GM04503 (cell line): ENCODE data around the gene SLCO4C1.
"Not testable (repeated sequence)": the region's sequence is repeated elsewhere in the genome, so short reads cannot be mapped to it uniquely, and the experiment has no call there.

Source experiments
- DNase-seq: peaks from one replicate; pipeline ENCODE4 v3.0.0-alpha.2; 2012; ENCODE audit warnings: low read depth

Gene SLCO4C1, protein sequence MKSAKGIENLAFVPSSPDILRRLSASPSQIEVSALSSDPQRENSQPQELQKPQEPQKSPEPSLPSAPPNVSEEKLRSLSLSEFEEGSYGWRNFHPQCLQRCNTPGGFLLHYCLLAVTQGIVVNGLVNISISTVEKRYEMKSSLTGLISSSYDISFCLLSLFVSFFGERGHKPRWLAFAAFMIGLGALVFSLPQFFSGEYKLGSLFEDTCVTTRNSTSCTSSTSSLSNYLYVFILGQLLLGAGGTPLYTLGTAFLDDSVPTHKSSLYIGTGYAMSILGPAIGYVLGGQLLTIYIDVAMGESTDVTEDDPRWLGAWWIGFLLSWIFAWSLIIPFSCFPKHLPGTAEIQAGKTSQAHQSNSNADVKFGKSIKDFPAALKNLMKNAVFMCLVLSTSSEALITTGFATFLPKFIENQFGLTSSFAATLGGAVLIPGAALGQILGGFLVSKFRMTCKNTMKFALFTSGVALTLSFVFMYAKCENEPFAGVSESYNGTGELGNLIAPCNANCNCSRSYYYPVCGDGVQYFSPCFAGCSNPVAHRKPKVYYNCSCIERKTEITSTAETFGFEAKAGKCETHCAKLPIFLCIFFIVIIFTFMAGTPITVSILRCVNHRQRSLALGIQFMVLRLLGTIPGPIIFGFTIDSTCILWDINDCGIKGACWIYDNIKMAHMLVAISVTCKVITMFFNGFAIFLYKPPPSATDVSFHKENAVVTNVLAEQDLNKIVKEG

DNA sequence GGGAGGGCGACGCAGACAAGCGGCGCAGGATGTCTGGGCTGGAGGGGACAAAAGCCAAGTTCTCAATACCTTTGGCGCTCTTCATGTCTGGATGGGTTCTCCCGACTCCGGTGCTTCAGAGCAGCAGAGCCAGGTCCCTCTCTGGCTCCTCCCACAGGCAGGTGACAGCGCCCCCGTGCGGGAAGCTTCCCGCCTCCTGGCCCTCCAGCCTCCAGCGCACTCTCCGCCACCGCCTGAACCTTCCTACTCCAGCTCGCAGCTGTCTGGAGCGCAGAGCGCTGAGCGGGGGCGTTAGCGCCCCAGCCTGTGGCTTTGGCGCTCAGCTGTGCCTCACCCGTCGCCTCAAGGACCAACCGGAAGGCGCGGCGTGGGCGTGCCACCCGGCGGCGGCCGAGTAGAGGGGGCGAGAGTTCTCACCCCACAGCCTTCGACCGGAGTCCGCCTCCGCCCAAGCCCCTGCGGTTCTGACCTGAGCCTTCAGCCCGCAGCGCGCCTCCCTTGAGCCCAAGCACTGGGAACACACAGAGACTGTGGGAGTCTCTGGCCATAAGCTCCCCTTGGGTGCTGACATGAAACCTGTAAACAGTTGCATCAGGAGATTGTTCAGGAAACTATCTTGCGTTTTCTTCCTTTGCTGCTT is at the start of gene SLCO4C1:
TSS of gene SLCO4C1 (minus strand) at position 107 of the 640 bp plus-strand sequence. CDS start at position 85, 22 bp downstream.
- DNase-seq = no peak

DNA sequence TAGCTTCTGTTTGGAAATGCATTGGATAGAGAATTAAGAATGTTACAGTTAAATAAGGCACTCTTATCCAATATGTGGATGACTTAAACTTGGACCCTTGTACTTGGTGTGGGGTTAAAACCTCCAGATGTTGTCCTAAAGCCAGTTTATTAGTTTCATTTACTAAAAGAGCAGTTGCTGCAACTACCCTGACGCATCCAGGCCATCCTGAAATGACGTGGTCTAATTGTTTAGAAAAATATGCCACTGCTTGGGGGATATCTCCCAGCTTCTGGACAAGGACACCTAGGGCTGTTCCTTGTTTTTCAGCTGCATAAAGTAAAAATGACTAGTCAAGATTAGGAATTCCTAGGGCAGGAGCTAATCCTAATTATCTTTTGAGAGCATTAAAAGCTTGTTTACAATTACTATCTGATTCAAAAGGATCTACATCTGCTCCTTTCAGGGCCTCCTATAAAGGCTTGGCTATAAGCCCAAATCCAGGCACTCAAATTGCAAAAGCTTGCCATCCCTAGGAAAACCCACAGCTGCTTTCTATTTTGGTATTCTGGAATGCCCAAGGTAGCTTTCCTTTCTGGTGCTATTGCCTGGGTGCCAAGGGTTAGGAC is 45.7 kb upstream of the SLCO4C1 start:
- DNase-seq = no peak

DNA sequence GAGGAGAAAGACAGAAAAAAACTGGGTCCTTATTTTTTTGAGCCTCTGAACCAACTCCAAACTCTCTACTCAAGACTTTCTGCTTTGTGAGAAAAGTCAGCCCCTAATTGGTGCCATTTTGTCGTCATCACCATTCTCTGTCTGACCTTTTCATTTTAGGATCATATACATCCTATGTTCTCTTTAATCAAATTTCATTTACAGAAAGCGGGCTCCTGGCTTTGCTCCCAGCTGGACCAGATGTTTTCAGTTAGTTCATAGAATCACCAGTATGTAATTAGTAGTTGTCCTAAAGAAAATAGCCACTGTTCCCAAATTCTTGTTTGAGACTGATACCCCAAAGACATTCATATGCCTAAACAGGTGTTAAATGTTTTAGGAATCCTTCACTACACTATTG is 28.6 kb upstream of the SLCO4C1 start:
- no peak for DNase-seq

DNA sequence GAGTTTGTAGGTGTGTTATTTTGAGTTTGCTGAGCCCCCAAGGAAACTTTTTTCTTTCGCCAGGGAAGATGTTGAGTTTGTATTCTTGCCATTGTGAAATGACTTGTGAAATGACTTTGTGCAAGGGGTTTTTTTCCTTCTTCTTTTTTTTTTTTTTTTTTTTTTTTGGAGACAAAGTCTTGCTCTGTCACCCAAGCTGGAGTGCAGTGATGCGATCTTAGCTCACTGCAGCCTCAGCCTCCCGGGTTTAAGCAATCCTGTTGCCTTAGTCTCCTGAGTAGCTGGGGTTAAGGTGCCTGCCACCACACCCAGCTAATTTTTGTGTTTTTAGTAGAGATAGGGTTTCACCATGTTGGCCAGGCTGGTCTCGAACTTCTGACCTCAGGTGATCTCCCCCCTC is 22.7 kb upstream of the SLCO4C1 start:
- not testable (repeated sequence) for DNase-seq

DNA sequence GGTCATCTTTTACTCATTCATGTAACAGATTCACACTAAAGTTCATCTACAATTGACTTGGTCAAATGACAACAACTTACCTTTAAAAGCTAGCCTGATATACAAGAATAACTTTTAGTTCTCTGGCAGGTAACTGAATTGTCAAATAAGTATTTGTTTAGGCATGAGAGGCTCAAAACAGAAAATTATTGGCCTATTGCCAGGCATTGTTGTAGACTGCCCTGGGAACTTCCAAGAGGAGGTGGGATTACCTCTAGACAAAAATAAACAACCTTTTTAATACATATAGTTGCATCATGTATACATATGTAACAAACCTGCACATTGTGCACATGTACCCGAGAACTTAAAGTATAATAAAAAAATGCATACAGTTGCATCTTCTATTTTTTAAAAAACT is 18.2 kb upstream of the SLCO4C1 start:
- DNase-seq = no peak

DNA sequence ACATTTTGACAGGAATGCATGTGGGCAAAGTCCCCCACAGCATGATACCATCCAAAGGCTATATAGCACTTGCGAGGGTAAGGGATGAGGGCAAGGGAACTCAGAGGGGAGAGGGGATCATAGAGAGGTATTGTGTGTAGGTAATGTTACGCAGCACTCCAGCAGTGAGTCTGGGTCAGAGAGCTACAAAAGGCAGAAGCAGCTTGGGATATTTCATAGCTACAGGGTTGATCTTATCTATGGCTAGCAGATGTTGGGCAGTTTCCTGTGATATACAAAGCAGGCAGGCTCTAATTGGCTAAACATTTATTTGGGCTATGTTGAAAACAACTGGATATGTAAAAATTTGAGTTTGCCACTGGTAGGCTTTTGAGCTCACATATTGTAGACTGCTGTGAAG is 17.8 kb upstream of the SLCO4C1 start:
- no peak for DNase-seq

DNA sequence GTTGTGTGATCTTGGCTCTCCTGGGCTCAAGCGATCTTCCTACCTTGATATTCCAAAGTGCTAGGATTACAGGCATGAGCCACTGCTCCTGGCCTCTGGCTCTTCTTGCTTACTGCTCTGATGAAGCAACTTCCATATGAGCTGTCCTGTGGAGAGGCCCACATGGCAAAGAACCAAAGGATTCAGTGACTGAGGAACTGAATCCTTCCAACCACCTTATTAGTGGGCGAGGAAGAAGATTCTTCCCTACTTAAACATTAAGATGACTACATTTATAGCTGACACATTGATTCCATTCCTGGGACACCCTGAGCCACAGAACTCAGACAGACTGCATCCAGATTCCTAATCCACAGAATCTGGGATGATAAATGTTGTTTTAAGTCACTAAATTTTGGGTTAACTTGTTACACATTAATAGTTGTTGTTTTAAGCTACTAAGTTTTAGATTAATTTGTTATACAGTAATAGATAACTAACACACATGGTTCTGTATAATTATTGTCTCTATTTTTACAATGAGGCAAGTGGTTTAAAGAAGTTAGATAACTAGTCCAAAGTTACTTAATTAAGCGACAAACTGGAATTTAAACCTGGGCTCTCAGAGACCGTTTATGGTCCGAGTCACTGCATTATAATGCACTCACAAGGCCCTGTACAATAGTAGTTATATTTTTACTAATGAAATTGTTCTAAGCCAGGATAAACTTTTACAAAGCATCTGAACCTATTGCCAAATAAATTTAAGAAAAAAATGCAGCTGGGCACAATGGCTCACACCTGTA is 16.7 kb upstream of the SLCO4C1 start:
- peak; percentile 3 for DNase-seq

DNA sequence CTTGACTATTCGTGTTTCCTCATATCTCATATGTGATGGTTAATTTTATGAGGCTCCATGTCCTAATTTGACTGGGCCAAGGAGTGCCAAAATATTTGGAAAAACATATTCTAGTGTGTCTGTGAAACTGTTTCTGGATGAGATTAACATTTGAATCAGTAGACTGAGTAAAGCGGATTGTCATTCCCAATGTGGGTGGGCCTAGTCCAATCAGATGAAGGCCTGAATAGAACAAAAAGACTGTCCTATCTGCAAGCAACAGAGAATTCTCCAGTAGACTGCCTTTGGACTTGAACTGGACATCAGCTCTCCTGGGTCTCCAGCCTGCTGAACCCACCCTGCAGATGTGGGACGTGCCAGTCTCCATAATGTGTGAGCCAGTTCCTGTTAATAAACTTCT is 13.5 kb upstream of the SLCO4C1 start:
- DNase-seq = no peak

DNA sequence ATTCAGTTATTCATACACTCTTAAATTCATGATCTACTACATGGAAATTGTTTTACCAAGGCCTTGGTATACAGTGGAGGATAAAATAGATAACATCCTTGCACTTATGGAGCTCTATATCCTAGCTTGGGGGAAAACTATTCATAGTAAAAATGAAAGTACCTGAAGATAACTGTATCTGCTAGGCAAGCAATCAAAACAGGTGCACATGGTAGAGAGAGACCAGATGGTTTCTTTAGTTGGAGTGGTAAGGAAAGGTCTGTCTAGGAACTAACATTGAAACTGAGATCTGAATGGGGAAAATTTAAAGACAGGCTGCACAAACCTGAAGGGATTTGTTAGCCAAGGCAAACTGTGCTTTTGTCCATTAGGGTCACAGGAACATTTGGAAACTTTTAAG is 11.1 kb upstream of the SLCO4C1 start:
- DNase-seq = no peak

DNA sequence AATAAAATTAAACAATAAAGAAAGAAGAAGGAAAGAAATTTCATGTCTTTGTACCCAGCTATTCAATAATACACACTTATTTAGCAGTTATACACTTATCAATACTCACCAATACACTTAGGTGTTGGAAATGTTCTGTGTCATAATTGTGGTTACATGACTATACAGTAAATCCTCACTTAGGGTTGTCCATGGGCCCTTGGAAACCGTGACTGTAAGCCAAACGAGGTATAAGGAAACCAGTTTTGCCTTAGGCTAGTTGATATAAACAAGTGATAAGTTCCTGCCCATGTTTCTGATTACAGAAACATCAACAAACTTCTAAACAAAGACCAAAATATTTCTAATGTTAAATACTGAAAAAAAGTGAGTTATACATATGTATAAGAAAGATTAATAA is 10.0 kb upstream of the SLCO4C1 start:
- no peak for DNase-seq

DNA sequence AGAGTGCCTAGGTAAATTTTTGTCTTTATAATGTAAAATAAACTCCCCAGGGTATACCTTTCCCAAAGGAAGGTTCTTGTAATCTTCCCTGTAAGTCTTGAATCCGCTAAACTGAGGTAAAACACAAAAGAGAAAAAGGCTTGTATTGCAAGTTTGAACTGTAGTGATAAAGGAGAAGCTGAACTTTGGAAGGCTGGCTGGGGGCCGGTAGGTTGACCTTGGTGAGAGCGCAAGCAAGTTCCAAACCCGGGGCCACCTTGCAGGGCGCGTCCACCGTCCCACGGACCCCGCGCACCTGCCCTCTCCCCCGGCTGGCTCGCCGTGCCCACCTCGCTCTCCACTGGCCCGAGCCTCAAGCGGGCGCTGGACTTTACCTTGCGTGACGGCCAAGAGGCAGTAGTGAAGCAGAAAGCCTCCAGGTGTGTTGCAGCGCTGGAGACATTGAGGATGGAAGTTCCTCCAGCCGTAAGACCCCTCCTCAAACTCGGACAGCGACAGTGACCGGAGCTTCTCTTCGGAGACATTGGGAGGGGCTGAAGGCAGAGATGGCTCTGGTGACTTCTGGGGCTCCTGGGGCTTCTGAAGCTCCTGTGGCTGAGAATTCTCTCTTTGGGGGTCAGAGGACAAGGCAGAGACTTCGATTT is 428 bp downstream of the SLCO4C1 start:
- no peak for DNase-seq

DNA sequence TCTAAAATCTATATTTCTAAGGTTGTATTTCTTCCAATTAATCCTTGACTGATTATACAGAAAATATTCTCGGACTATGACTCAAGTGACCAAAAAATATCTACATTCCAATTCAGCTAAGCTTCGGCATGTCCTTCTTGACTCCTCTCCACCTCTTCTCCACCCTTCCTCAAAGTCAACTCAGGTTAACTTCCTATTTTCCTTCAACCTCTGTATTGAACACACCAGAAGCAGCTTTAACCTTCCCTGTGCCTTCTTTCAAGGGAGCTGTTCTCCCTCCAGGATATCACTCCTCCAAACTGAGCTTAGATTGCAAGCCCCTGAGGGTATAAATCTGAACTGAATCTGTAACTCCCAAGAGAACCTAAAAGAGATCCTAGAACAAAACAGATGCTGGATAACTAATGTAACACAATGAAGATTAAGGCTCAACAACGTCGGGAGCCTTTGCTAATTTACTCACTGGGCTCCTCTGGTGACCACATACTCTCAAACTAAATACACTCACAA is 1.1 kb downstream of the SLCO4C1 start:
- no peak for DNase-seq

DNA sequence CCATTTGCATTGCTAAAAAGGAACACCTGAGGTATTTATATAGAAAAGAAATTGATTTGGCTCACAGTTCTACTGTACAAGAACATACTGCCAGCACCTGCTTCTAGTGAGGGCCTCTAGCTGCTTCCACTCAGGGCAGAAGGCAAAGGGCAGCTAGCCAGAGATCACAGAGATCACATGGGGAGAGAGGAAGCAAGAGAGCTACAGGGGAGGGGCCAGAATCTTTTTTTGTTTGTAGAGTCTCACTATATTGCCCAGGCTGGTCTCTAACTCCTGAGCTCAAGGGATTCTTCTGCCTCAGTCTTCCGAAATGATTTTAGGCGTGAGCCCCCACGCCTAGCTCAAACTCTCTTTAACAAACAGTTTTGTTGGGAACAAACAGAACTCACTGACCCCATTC is 6.1 kb downstream of the SLCO4C1 start:
- DNase-seq = no peak

DNA sequence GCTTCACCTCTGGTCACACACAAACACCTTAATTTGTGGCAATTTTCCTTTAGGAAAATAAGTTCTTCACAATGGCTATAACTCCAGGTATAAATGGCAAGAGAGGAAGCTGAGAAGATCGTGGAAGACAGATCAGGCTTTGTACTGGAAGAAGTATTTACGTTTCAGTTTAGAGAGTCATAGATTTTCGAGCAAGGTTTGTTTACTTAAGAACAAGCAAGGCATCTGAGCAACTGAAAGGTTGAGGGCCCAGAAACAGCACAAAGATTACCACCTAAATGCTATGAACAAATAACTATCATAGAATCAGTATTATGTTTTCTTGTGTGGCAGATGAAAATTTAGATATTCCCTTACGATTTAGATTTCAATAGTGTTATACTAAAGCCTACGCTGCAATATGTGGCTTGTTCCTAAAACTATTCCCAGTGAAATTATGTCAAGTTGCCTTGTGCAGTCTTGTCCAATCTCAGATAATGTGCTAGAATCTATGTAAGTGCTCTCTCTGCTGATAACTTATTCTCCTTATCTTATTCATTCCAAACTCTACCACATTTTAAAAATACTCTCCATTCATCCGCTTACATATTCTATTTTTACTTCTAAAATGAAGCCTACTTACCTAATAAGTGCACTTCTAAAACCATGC is 6.7 kb downstream of the SLCO4C1 start:
- DNase-seq = no peak

DNA sequence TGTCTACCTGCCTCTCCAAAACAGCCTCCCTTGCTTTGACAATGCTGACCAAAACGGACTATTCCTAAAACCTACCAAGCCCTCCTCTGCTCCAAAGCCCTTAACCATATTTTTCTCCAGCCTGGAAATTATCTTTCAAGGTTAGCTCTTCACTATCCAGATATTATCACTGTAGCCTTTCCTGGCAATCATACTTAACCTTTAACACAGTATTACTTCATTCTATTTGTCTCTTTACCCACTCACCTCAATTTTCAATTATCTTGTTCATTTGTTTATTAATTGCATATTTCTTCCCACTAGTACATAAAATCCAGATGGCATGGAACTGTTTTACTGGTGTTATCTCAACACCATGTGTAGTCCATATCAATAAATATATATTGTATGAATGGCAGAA is 7.5 kb downstream of the SLCO4C1 start:
- DNase-seq = no peak

DNA sequence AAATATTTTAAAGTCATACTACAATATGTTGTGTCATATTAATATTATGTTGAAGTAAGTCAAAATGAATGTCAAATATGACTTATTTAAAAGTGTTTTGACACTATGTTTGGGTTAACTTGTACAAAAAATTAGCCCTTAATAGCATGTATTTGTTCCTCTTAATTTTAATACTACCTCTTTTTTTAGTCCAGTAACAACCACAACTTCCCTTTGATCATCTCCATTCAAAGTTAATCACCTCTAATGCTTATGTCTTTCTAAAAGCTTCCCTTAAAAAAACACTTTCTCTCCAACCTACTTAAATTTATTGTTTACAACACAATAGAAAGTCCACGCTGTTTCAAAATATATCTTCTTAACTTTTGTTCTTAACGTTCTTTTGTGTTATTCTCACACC is 9.6 kb downstream of the SLCO4C1 start:
- no peak for DNase-seq

DNA sequence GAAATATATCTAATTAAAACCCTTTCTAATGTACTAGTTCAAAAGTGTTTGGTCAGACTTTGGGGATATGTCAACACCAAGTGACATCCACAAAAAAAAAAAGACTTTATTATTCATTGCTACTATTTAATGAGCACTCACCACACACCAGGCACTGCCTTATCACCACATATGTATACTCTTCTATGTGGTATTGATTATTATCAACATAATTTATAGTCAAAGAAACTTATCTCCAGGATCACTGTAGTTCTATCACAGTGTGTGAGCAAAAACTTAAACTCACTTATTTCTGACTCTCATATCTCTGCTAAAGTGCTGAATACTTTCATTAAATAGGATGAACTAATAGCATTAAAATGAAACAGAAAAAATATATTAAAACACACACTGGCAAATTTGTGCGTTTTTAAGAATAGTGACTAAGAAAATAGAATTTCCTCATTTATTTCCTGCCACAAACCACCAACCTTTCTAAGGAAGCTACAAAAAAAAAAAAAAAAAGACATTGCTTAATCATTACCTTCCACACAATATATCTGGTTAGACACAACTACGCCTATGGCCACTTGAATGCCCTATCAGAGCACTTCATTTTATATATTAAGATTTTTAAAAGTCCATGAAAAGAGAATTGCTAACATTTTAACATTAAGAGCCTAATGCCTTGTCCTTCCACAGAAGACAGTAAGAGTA is 12.8 kb downstream of the SLCO4C1 start:
- no peak for DNase-seq

DNA sequence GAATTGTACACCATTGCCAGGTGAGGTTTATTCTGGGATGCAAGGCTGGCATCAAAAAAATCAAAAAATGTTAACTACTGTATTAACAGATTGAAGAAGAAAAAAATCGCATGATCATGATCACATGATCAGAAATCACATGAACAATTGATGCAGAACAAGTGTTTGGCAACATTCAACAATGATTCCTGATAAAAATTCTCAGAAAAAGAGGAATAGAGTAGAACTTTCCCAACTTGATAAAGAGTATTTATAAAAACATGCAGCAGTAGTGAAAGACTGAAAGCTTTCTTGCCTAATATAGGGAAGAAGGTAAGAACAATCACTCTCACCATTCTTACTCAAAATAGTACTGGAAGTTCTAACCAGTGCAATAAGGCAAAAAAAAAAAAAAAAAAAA is 16.4 kb downstream of the SLCO4C1 start:
- no peak for DNase-seq

DNA sequence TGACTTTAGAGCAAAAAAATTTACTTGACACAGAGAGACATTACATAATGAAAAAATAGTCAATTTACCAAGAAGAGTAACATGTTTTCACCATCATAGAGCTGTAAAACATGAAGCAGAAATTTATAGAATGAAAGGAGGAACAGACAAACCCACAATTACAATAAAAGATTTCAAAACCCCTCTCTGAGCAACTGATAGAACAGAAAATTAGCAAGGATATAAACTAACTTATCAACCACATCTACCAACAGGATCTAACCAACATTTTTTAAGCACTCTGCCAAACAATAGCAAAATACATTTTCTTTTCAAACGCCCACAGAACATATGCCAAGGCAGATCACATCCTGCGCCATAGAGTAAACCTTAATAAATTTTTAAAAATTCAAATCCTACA is 17.9 kb downstream of the SLCO4C1 start:
- DNase-seq = no peak

DNA sequence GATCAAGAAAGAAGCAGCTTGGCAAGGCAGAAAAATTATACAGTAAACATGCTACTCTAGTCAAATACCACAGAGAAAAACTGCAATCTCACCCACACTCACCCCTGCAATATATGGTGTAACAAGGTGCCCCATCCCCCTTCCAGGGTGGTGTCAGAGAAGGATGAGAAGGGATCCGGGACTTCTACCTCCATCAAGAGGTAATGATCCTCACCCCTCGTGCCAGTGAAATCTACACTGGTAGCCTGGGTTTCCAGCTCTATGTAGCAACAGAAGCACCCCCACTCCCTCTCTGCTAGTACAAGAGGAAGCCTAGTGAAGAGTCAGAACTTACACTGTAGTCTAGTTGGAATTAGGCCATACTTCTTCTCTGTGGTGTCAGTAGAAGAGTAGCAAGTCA is 18.9 kb downstream of the SLCO4C1 start:
- DNase-seq = no peak
